ENCODE data around the gene DYRK1A. TPM values are rescaled to one million over a fixed set of nuclear protein-coding genes. Genes with fewer than 3 reads are reported as not detected.

Gene DYRK1A
- total and polyA plus RNA-seq, 10 of the 15 experiments (the other 5 are each of a cell fraction or from before 2014, with no cell fraction given): 2.4 to 68.6 (median 30.7) TPM

DNA sequence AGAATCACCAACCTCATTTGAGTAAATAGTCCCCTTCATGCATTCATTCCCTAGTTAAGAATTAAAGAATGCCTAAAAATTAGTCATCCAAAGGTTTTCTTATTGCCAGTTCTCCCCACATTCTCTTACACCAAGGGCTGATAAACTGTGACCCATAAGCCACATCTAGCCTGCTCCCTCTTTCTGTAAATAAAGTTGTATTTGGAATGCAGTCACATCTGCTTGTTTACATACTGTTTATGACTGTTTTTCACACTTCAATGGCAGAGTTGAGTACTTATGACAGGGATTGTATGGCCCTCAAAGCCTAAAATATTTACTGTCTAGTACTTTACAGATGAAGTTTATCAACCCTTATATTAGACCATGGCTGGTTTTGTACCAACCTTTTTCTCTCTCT lies 16.1 kb upstream of the DYRK1A start:
- Histone ChIP-seq H2AFZ (ENCODE audit: control insufficient read depth, low read depth, low read length) (no peak overlapping the region), H3K36me3 (ENCODE audit: control insufficient read depth in 2 of 2, insufficient read depth in 2 of 2, low read length in 1 of 2) (no peaks in the 10 kb centered on the region), H3K27me3 (replicated peaks in 1 of 2; ENCODE audit: control insufficient read depth in 2 of 2, insufficient read depth in 2 of 2, low read length in 1 of 2) (no peaks in the 10 kb centered on the region), H3K4me3 (no peak overlapping the region), H3K4me2 (ENCODE audit: control insufficient read depth, insufficient read depth) (no peak overlapping the region), H3K79me2 (ENCODE audit: control insufficient read depth, insufficient read depth, low read length) (no peaks in the 10 kb centered on the region), H3K27ac (ENCODE audit: control insufficient read depth, insufficient read depth) (no peak overlapping the region), H3K9ac (ENCODE audit: control insufficient read depth, insufficient read depth, low read length) (no peak overlapping the region), H3K9me3 (replicated peaks; ENCODE audit: control insufficient read depth, insufficient read depth, low read length) (peaks cover 7% of the 10 kb centered on the region), H3K4me1 (ENCODE audit: control insufficient read depth, insufficient read depth, low read length) (no peaks in the 10 kb centered on the region), H4K20me1 (ENCODE audit: control insufficient read depth, insufficient read depth) (no peaks in the 10 kb centered on the region)
- ATAC-seq (no peak), DNase-seq (ENCODE audit: low read depth, low spot score) (no peak), FAIRE-seq (no peak)
- POLR2A ChIA-PET: no interaction called here
- SMC1A ChIA-PET (ENCODE audit: uncharacterized antibody, unreplicated experiment): no interaction called here
- CTCF ChIA-PET: no interaction called here
- BruUV-seq (replicated peaks): no TSS peak
- TF ChIP-seq, protein P1, sequence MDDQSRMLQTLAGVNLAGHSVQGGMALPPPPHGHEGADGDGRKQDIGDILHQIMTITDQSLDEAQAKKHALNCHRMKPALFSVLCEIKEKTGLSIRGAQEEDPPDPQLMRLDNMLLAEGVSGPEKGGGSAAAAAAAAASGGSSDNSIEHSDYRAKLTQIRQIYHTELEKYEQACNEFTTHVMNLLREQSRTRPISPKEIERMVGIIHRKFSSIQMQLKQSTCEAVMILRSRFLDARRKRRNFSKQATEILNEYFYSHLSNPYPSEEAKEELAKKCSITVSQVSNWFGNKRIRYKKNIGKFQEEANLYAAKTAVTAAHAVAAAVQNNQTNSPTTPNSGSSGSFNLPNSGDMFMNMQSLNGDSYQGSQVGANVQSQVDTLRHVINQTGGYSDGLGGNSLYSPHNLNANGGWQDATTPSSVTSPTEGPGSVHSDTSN (IDR thresholded peaks at IDR 0.05; ENCODE audit: insufficient replicate concordance, low read depth, low read length): no peak
- TF ChIP-seq, protein P2, sequence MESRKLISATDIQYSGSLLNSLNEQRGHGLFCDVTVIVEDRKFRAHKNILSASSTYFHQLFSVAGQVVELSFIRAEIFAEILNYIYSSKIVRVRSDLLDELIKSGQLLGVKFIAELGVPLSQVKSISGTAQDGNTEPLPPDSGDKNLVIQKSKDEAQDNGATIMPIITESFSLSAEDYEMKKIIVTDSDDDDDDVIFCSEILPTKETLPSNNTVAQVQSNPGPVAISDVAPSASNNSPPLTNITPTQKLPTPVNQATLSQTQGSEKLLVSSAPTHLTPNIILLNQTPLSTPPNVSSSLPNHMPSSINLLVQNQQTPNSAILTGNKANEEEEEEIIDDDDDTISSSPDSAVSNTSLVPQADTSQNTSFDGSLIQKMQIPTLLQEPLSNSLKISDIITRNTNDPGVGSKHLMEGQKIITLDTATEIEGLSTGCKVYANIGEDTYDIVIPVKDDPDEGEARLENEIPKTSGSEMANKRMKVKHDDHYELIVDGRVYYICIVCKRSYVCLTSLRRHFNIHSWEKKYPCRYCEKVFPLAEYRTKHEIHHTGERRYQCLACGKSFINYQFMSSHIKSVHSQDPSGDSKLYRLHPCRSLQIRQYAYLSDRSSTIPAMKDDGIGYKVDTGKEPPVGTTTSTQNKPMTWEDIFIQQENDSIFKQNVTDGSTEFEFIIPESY (IDR thresholded peaks at IDR 0.05): no peak
- in situ Hi-C loops (cut with MboI) (no loop called here), intact Hi-C loops (cut with micrococcal nuclease; ENCODE audit: unreplicated experiment) (loop anchor here (10.0 kb wide), 1 partner anchor 46 kb away; no protein-coding TSS in a partner anchor)
- RAD21 ChIA-PET (ENCODE audit: unreplicated experiment): no interaction called here

DNA sequence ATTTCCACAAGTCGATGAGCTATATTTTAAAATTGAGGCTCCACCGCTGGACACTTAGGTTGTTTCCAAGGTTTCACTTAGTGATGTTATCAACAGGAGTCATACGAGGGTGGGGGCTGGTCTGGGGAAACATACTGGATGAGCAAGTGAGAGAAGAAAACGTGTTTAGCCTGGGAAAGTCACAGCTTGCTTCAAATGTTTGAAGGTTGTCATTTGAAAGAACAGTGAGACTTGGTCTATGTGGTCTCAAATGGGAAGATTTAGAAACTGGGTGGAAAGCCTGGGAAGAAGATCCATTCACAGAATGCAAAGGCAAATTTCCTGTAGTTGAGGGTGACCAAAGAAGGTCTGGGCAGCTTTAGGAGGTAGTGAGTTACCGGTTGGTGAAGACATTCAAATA lies 9.9 kb upstream of the DYRK1A start:
- intact Hi-C loops (cut with micrococcal nuclease; ENCODE audit: unreplicated experiment): loop anchor here (10.0 kb wide), 1 partner anchor 52 kb away; no protein-coding TSS in a partner anchor
- in situ Hi-C loops (cut with MboI): no loop called here
- Histone ChIP-seq H3K9ac (ENCODE audit: control insufficient read depth, insufficient read depth, low read length) (no peak overlapping the region), H3K36me3 (ENCODE audit: control insufficient read depth in 2 of 2, insufficient read depth in 2 of 2, low read length in 1 of 2) (no peaks in the 10 kb centered on the region), H3K79me2 (ENCODE audit: control insufficient read depth, insufficient read depth, low read length) (no peaks in the 10 kb centered on the region), H3K9me3 (replicated peaks; ENCODE audit: control insufficient read depth, insufficient read depth, low read length) (no peaks in the 10 kb centered on the region; the same call in 2 of the 3 replicates), H3K4me1 (ENCODE audit: control insufficient read depth, insufficient read depth, low read length) (no peaks in the 10 kb centered on the region), H2AFZ (ENCODE audit: control insufficient read depth, low read depth, low read length) (no peak overlapping the region), H3K27ac (ENCODE audit: control insufficient read depth, insufficient read depth) (no peak overlapping the region), H3K27me3 (replicated peaks in 1 of 2; ENCODE audit: control insufficient read depth in 2 of 2, insufficient read depth in 2 of 2, low read length in 1 of 2) (no peaks in the 10 kb centered on the region), H3K4me2 (ENCODE audit: control insufficient read depth, insufficient read depth) (no peak overlapping the region), H4K20me1 (ENCODE audit: control insufficient read depth, insufficient read depth) (no peaks in the 10 kb centered on the region), H3K4me3 (no peak overlapping the region)
- FAIRE-seq: no peak
- ATAC-seq: no peak
- POLR2A ChIA-PET: no interaction called here
- BruUV-seq (replicated peaks): no TSS peak
- DNase-seq (ENCODE audit: low read depth, low spot score): no peak
- RAD21 ChIA-PET (ENCODE audit: unreplicated experiment): no interaction called here
- CTCF ChIA-PET: interaction anchor here (0.9 to 1.0 kb wide), 2 partner anchors 8 to 111 kb away, joined by 3 to 5 read pairs; no protein-coding TSS in a partner anchor
- 43% methylated on average over 5 of the region's 5 CpGs for WGBS (ENCODE audit: insufficient coverage, insufficient replicate concordance, low lambda C conversion rate, missing lambda C conversion rate)
- SMC1A ChIA-PET (ENCODE audit: uncharacterized antibody, unreplicated experiment): interaction anchor here (2.3 kb wide), 1 partner anchor 8 kb away, joined by 9 read pairs; no protein-coding TSS in a partner anchor
- TF ChIP-seq ZSCAN29 (IDR thresholded peaks at IDR 0.05): no peak
- TF ChIP-seq IRF4 (IDR thresholded peaks at IDR 0.05; ENCODE audit: low read depth, low read length): no peak
- TF ChIP-seq, protein P3, sequence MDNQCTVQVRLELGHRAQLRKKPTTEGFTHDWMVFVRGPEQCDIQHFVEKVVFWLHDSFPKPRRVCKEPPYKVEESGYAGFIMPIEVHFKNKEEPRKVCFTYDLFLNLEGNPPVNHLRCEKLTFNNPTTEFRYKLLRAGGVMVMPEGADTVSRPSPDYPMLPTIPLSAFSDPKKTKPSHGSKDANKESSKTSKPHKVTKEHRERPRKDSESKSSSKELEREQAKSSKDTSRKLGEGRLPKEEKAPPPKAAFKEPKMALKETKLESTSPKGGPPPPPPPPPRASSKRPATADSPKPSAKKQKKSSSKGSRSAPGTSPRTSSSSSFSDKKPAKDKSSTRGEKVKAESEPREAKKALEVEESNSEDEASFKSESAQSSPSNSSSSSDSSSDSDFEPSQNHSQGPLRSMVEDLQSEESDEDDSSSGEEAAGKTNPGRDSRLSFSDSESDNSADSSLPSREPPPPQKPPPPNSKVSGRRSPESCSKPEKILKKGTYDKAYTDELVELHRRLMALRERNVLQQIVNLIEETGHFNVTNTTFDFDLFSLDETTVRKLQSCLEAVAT (IDR thresholded peaks at IDR 0.05): no peak
- TF ChIP-seq, protein P4, sequence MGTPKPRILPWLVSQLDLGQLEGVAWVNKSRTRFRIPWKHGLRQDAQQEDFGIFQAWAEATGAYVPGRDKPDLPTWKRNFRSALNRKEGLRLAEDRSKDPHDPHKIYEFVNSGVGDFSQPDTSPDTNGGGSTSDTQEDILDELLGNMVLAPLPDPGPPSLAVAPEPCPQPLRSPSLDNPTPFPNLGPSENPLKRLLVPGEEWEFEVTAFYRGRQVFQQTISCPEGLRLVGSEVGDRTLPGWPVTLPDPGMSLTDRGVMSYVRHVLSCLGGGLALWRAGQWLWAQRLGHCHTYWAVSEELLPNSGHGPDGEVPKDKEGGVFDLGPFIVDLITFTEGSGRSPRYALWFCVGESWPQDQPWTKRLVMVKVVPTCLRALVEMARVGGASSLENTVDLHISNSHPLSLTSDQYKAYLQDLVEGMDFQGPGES (IDR thresholded peaks at IDR 0.05): no peak
- TF ChIP-seq ZBED1 (IDR thresholded peaks at IDR 0.05; ENCODE audit: borderline replicate concordance): no peak
- TF ChIP-seq, protein P5, sequence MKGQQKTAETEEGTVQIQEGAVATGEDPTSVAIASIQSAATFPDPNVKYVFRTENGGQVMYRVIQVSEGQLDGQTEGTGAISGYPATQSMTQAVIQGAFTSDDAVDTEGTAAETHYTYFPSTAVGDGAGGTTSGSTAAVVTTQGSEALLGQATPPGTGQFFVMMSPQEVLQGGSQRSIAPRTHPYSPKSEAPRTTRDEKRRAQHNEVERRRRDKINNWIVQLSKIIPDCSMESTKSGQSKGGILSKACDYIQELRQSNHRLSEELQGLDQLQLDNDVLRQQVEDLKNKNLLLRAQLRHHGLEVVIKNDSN (IDR thresholded peaks at IDR 0.05; ENCODE audit: borderline replicate concordance, extremely low read length, insufficient read depth, low read depth, low read length): no peak

Measured in GM12878 (cell line).